DND-41 (cell line): ENCODE results near the gene SLC35F4.

ENCODE experiments used
- CTCF ChIP-seq: IDR thresholded peaks from 2 replicates; pipeline ENCODE4 v1.5.1; 2012; ENCODE audit warnings: borderline replicate concordance, low read length, moderate library complexity, mild to moderate bottlenecking; ENCODE audit not compliant: poor library complexity, severe bottlenecking; ENCODE audit errors: extremely low read depth
- EZH2 ChIP-seq: IDR thresholded peaks from 3 replicates; pipeline ENCODE4 v1.6.1; 2012; ENCODE audit warnings: borderline replicate concordance, low read depth, mild to moderate bottlenecking, moderate library complexity, low read length, inconsistent platforms; ENCODE audit not compliant: severe bottlenecking

GRCh38 chr14:57575482-57575881 is 290.4 kb downstream of the SLC35F4 start:
- TF ChIP-seq CTCF (no peak), EZH2 (no peak)
